Keratinocyte (primary cell): ENCODE measurements around the gene GRIK4.

Experiments
- EZH2 ChIP-seq: IDR thresholded peaks from one replicate; pipeline ENCODE4 v1.6.1; 2012; ENCODE audit warnings: inconsistent platforms, mild to moderate bottlenecking, low read length, moderate library complexity
- TF ChIP-seq, protein P1 (sequence below), 3 experiments: IDR thresholded peaks in 1 of 3; conservative IDR thresholded peaks in 1 of 3; optimal IDR thresholded peaks in 1 of 3; 2 replicates in 2 of 3; 3 replicates in 1 of 3; pipeline versions ENCODE3 to v1.5.1; 2011; ENCODE audit warnings: low read length in 3 of 3, mild to moderate bottlenecking in 3 of 3, moderate library complexity in 2 of 3, control low read depth in 1 of 3, inconsistent platforms in 1 of 3; ENCODE audit not compliant: insufficient read depth in 2 of 3; ENCODE audit errors: extremely low read depth in 1 of 3

DNA sequence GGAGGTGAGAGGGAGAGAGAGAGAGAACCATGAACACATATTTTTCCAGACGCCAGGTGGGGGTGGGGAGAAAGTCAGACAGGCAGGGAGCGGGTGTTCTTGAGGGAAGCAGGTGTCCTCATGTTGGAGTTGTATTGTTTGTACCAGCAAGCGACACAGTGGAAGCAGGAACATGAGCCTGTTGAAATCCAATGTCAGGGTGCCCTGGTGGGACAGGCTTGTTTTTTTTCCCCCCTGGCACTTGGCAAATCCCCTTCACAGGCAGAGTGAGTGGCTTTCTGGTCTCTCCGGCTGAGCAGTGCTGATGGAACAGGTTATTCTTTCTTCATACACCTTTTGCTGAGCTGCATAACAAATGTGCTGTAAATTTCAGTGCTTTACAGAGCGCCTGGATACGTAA is 125.6 kb downstream of the GRIK4 start:
- no peak for TF ChIP-seq EZH2
- TF ChIP-seq, protein P1, sequence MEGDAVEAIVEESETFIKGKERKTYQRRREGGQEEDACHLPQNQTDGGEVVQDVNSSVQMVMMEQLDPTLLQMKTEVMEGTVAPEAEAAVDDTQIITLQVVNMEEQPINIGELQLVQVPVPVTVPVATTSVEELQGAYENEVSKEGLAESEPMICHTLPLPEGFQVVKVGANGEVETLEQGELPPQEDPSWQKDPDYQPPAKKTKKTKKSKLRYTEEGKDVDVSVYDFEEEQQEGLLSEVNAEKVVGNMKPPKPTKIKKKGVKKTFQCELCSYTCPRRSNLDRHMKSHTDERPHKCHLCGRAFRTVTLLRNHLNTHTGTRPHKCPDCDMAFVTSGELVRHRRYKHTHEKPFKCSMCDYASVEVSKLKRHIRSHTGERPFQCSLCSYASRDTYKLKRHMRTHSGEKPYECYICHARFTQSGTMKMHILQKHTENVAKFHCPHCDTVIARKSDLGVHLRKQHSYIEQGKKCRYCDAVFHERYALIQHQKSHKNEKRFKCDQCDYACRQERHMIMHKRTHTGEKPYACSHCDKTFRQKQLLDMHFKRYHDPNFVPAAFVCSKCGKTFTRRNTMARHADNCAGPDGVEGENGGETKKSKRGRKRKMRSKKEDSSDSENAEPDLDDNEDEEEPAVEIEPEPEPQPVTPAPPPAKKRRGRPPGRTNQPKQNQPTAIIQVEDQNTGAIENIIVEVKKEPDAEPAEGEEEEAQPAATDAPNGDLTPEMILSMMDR (optimal IDR thresholded peaks at IDR 0.05 in 1 of 3, IDR thresholded peaks at IDR 0.05 in 1 of 3, conservative IDR thresholded peaks at IDR 0.05 in 1 of 3; ENCODE audit: extremely low read depth in 1 of 3, insufficient read depth in 2 of 3, low read length in 3 of 3), result no peak
